Stimulated activated CD4-positive, alpha-beta T cell treated with anti-CD3 and anti-CD28 coated beads, Interleukin-2, amount 100 ng/mL, for 24 hours (primary cell): ENCODE measurements around the gene VSX2.
"Not testable (repeated sequence)": the region's sequence is repeated elsewhere in the genome, so short reads cannot be mapped to it uniquely, and the experiment has no call there.

Experiments
- DNase-seq, 2 donors: peaks; one replicate each; pipeline ENCODE4 v3.0.0-alpha.2; 2020

VSX2 gene

DNA sequence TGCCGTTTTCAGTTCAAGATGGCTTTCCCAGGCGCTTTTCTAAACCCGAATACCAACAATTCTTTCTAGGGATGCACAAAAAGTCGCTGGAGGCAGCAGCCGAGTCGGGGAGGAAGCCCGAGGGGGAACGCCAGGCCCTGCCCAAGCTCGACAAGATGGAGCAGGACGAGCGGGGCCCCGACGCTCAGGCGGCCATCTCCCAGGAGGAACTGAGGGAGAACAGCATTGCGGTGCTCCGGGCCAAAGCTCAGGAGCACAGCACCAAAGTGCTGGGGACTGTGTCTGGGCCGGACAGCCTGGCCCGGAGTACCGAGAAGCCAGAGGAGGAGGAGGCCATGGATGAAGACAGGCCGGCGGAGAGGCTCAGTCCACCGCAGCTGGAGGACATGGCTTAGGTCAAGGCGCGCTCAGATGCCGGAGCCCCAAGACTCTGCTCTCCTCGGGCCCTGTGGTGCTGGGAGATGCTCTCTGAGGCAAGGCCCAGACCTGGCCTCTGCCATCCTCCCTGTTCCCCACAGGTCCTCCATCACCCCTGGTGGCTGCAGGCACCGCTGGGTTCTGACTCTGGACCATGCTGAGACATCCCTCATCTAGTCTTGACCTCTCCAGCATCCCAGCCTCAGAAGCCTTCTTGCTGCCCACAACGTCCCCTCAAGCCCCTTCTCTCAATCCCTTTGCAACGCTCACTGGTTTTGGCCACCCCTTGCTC, 21.4 kb downstream of the VSX2 start:
- DNase-seq, result no peak

DNA sequence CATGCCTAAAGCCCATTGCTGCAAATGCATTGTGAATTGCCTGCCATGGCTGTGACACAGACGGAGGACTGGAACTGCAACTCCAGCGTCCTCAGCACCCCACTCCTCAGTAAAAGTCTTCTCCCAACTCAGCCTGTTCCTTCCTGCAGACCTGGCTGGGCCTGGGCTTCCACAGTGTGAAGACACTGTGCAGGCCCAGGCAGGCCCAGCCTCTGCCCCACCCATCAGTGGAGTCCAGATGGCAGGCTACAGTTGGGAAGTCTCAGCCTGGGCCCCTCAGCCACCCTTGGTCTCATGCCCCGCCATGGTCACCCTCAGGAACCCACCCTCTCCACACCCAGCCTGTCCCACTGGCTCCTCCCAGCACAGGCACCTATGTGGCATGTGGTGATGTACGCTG, 22.0 kb downstream of the VSX2 start:
- no peak for DNase-seq

DNA sequence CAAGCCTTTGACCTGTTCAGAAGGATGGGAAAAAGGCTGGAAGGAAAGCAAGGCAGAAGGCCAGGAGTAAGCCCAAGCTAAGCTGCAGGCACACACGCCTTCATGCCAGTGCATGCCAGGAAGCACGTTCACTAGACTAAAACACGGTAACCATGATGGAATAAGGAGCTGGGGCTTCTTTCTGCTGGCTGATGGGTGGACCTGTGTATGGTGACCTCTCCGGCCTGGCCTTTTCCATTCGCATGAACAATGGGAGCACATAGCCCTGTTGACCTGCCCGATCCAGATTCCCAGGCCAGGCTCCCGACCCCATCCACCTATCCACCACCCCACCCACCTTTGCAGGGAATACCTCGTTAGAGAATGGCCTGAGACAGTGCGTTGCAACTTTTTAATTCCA, 22.8 kb downstream of the VSX2 start:
- DNase-seq, result no peak

- no peak for DNase-seq
These were observed 23.9 kb downstream of the VSX2 start for GRCh38 chr14:74263181-74263580.

DNA sequence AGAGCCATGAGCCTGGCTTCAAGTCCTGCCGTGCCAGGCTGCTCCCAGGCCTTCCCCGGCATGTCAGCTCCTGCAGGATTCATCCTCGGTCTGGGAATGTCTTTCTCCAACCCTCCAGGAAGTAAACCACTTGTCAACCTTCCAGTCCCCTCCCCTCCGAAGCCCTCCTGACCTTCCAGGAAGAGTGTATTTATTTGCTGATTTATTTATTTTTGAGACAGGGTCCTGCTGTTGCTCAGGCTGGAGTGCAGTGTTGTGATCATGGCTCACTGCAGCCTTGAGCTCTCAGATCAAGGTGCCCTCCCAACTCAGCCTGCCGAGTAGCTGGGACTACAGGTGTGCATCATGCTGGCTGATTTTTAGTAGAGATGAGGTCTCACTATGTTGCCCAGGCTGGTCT, 24.7 kb downstream of the VSX2 start:
- no peak for DNase-seq

- no peak for DNase-seq
These were observed 26.2 kb downstream of the VSX2 start for GRCh38 chr14:74265301-74265965.

GRCh38 chr14:74267588-74267987, 28.3 kb downstream of the VSX2 start:
- DNase-seq, result no peak

DNA sequence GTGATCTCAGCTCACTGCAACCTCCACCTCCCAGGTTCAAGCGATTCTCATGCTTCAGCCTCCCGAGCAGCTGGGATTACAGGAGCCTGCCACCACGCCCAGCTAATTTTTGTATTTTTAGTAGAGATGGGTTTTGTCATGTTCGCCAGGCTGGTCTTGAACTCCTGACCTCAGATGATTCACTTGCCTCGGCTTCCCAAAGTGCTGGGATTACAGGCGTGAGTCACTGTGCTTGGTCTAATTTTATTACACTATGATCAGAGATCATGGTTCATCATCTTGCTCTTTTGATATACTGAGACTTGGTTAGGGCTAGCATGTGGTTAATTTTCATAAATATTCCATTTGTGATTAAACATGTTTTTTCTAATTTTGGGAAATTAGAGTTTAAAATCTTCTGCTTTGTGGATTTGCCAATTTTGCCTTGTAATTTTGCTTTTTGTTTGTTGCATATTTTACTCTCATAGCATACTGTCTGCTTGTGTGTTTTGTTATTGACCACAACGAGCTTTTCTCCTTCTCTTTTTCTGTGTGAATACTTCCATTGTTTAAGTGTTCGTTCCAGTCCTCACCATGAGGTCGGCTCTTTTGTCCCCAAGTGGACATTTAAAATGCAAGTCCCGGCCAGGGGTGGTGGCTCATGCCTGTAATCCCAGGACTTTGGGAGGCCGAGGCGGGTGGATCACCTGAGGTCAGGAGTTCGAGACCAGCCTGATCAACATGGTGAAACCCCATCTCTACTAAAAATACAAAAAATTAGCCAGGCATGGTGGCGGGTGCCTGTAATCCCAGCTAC, 31.3 kb downstream of the VSX2 start:
- not testable (repeated sequence) for DNase-seq

DNA sequence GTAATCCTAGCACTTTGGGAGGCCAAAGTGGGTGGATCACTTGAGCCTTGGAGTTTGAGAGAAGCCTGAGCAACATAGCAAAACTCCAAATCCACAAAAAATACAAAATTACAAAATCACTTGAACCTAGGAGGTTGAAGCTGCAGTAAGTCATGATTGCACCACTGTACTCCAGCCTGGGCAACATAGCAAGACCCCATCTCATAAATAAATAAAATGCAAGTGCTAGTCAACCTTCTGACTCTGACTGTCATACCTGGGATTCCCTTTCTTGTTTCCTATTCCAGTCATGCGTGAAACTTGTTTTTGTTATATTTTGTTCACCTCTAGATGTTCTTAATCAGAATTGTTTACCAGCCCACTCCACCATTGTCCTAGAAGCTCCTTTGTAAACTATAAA, 32.1 kb downstream of the VSX2 start:
- no peak for DNase-seq

- no peak for DNase-seq
These were observed 36.1 kb downstream of the VSX2 start for GRCh38 chr14:74275241-74275841.

DNA sequence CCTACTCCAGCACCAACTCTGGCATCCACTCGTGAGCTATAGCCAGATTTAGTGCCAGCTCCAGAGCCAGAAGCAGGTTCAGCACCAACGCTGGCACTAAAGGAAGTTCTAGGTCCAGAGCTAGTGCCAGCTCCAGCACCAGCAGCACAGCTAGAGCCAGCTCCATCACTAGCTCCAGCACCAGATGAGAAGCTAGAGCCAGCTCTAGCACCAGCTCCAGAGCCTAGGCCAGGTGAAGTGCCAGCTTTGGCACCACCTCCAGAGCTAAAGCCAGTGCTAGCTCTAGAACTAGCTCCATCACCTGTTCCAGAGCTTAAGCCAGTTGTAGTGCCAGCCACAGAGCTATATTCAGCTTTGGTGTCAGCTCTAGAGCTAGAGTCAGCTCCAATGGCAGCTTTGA, 38.8 kb downstream of the VSX2 start:
- no peak for DNase-seq

- DNase-seq, result no peak
These were observed 41.8 kb downstream of the VSX2 start for GRCh38 chr14:74281069-74281468.

DNA sequence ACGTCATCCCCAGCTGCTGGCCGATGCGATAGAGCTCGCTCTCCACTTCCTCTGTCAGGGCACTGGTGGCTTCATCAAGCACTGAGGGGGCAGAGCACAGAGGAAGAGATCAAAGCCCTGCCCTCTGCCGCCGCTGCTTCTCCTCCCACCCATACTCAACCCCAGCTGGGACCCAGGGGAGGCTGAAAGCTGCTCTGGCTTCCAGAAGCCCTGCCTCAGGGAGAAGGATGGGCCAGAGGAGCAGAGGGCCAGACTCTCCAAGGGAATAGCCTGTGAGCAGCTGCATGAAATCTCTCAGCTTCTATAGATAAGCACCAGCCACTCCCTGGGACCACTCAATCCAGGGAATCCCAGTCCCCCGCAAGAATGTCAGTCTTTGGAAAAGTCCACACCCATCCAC, 47.5 kb downstream of the VSX2 start:
- no peak for DNase-seq

DNA sequence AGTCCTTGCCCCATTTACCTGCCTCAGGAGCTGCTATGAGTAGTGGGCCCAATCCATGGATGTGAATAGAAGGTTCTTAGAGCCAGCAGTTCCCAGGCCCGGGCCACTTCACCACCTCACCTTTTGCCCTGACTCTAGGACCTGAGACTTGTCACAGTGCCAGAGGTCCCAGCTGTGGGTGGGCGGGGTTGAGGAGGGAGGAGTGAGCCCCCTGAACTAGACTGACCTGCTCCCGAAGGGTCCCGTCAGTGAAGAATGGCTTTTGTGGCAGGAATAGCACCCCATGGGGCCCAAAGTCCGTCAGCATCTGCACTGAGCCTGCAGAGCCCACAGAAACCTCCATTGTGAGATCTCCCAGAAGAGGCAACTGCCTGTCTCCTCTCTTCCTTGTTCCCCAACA, 50.6 kb downstream of the VSX2 start:
- no peak for DNase-seq

GRCh38 chr14:74290415-74290814, 51.2 kb downstream of the VSX2 start:
- DNase-seq, result no peak

- DNase-seq, result no peak
These were observed 52.8 kb downstream of the VSX2 start for GRCh38 chr14:74292061-74292460.

DNA sequence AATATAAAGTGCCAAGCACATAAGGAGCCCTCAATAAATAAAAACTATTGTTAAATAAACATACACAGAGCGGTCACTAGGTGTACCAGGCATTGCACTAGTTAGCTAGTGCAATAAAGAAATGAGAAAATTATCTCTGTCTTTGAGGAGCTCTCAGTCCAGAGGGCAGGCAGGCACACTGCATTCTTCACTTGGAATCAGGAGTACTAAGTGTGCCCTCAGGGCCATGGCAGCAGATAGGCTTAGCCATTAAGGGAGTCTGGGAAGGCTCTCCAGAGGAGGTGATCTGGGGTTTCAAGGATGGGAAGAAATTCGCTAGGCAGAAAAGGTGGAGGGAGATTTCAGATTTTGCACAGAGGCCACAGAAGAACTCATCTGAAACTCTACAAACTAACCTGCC, 54.4 kb downstream of the VSX2 start:
- DNase-seq, result no peak

DNA sequence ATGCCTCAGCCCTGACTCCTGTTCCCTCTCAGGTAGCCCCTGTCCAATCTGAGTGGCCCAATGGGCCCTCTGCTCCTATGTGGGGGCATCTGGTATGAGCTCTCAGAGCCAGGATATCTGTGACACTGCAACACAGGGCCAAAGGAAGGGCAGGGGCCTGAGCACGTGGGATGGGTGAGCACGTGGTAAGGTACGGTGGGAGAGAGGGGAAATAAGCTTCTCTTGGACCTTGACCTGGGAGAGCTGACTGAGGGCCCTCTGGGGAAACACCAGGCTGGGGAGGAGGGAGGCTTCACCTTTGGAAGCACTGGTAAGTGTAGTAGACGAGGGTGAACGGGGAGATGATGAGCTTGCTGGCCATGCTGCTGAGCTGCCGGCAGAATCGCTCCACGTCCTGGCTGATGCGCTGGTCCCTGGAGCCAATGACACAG, 56.8 kb downstream of the VSX2 start:
- DNase-seq, result no peak

GRCh38 chr14:74297986-74298385, 58.7 kb downstream of the VSX2 start:
- no peak for DNase-seq

DNA sequence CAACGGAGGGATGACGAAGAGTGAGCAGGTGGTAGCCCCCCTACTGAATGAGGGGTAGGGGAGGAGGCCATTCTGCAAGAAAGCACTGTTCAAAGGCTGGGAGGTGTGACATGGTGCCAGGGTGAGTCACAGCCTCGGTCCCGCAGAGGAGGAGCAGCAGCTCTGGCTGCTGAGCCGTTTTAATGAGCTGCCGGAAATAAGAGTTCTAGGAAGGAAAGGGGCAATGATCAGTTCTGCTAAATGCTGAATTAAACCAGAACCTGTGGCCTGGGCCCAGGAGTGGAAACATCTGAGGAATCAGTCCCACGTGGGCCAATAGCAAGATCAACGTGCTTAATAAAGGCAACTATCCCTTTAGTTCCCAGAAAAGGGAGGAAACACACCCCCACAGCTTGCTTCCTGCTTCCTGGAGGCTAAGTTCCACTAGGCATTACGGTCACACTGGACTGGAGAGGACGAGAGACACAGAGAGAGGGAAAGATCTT, 59.9 kb downstream of the VSX2 start:
- peak in 1 of 2 donors; percentile 12 for DNase-seq

DNA sequence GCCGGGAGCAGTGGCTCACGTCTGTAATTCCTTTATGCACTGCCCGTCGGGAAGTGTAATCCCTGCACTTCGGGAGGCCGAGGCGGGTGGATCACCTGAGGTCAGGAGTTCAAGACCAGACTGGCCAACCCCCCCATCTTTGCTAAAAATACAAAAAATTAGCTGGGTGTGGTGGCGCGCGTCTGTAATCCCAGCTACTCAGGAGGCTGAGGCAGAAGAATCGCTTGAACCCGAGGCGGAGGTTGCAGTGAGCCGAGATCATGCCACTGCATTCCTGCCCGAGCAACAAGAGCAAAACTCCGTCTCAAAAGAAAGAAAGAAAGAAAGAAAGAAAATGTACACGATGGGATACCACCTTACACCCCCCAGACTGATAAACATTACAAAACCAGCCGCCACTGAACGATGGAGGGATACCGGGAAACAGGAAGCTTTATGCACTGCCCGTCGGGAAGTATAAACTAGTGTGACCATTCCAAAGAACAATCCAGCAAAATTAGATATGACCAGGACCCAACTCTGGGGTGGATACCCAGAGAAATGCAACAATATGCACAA, 62.4 kb downstream of the VSX2 start:
- DNase-seq, result no peak

DNA sequence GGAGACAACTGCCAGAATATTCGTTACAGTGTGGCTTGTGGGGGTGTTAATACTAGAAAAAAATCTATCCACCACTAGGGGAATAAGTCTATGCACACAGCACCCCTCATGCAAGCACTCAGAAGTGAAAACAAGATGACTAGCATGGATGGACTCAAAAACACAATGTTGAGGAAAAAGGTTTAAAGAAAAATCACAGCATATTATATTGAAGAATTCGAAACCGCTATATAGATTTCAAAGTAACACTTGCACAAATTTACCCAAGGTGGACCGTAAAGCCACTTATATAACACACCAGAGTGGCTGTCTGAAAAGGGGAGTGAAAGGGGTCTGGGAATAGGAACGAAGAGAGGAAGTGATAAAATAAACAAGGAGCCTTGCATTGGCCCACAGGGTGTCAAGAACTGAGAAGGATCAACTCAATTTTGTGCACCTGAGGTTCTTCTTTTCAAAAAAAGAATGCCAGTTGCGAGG, 62.9 kb downstream of the VSX2 start:
- DNase-seq, result no peak
